GM19455 (cell line): ENCODE data around the gene TTLL11.
A peak's percentile ranks its signal among the peaks of the same experiment; 100 is the strongest.

Experiments used
- ATAC-seq: cut with Tn5 transposase; IDR thresholded peaks from one replicate; pipeline ENCODE4 v1.9.1; 2021; ENCODE audit not compliant: unreplicated experiment

TTLL11 gene

DNA sequence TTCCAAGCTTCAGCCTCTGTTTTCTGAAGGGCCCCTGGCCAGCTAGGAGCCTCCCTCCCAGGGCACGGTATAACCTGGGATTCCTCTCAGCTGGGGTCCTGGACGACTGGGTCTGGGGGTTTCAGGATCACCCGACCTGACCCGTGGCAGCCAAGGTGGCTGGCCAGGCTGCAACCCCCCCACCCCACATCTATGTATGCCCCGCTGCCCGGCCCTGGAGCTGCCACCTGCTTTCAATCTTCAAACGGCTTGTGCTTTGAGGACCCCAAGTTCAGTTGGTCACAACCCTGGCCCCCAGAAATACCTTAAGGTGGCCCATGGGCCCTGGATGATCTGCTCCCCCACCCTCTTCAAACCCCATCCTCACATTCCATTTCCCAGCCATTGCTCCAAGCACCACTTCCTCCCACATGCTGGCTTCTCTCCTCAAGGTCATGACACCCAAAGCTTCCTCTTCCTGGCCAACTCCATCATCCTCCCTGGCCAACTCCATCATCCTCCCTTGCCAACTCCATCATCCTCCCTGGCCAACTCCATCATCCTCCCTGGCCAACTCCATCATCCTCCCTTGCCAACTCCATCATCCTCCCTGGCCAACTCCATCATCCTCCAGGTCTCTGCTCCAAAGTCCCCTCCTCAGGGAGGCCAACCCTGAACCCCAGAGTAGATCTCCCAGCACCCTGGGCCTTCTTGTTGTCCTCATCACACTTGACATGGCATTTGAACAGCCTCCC lies 17.2 kb upstream of the TTLL11 start:
- no peak for ATAC-seq

- no peak for ATAC-seq
Observed at GRCh38 chr9:122109035-122109813, 16.1 kb upstream of the TTLL11 start.

DNA sequence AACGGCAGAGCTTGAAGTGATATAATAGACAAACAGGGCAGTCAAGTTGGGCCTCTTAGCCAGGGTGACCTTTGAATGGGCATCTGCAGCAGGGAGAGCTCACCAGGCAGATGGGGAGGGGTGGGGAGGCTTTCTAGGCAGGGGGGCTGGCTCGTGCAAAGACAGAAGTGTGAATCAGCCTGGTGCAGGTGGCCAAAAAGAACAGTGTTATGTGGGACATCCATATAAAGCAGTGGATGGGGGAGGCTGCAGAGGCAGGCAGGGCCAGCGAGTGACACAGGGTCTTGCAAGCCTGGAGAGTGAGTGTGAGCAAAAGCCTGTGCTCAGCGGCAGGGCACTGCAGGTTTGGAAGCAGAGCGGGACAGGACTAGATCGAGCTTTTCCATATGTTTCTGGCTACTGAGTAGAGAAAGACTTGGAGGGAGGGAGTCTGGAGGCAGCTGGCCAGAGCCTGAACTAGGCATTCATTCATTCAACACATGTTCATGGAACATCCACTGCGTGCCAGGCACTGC lies 14.2 kb upstream of the TTLL11 start:
- no peak for ATAC-seq

DNA sequence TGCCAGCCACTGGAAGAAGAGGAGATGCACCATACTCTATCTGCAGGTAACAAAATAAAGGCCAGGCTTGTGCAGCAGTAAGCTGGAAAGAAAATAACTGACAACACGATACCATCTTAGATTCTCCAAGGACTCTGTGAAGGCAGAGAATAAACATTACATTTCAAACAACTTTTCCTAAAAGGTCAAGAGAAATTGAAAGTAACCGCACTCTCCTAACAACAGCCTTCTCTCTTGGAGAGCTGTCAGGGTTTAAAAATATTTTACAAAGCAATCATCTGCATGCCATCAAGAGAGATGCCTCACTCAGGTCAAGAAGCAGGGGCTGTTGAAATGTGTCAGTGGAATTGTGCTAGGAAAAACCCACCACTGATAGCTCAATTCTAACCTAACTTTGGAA lies 13.5 kb upstream of the TTLL11 start:
- no peak for ATAC-seq

GRCh38 chr9:122103985-122104384 lies 10.9 kb upstream of the TTLL11 start:
- ATAC-seq, result no peak

DNA sequence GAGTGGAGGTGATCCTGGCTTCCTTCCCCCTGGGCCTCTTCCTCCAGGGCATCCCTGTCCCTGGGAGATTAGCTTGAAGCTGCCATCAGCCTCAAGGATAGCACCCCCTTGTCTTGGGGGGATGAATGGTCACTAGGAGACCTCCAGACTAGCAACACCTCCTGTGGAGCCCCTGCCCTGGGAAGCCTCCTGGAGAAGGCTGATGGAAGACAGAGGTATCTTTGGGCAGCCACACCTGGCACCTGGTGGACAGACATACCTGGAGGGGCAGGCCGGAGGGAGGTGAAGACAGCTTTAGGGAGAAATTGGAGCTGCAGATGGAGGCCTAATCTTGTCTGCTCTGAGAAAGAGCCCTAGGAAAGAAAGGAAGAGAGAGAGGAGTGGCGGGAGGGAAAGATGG lies 9.0 kb upstream of the TTLL11 start:
- ATAC-seq, result no peak

GRCh38 chr9:122100756-122101155 lies 7.6 kb upstream of the TTLL11 start:
- no peak for ATAC-seq

- peak; percentile 48 for ATAC-seq
Observed at GRCh38 chr9:122099271-122099869, 6.3 kb upstream of the TTLL11 start.

DNA sequence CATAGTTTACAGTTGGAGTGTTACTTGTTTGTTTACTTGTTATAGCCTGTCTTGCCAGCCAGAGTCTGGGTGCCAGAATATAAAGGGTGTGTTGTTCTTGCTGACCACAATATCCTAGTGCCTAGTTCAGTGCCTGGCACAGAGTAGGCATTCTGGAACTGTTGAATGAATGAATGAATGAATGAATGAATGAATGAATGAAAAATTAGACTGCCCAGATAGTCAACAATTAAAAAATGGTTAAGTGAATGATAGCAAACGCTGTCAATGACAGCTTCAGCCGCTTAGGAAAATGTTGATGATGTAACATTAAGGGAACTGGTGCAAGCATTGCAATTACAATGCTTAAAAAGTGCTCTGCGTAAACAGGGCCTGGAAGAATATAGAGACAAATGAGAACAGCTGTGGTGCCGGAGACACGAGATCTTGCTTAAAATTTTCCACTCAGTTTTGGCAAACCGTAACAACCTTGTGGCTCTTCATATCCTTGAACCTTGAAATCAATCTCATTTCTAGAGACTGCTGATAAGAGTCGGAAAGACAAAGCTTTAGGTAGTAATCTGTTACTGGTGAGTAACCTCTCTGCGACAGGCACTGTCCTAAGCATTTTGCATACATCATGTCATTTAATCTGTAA lies 4.7 kb upstream of the TTLL11 start:
- no peak for ATAC-seq

DNA sequence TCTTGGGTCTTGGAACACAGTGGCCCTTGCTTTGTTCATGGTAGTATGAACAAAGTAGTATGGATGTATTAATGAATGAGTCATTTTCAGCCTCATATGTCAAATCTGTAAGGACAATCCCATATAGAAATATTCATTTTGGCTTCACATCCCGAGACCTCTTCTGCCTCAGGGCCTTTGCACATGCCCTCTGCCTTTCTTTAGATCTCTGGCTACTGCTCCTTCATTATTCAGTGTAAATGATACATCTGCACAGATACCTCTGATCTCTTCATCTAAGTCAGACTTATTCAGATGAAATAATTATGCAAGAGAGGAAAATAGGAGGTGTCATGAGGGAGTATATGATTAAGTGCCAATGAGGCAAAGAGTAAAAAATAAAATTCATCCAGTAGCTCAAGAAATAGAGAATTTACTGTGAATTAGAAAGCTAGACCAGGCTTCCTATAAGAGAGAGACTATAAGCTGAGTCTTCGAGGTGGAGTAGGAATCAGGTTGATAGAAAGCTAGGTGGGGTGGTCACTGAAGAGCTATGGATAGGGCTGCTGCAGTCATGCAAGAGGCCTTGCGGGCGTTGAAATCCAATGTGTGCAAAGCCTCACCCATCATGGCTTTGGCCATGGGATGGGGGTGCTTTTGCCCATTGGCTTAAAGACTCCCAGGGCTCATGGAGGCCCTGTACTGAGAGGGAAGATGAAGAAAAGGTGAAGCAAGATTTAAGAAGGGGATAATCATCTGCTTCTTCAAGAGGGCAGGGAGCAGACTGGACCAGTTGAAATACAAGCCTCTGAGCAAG lies 3.7 kb upstream of the TTLL11 start:
- ATAC-seq, result no peak

GRCh38 chr9:122095010-122095767 lies 2.1 kb upstream of the TTLL11 start:
- ATAC-seq, result no peak

DNA sequence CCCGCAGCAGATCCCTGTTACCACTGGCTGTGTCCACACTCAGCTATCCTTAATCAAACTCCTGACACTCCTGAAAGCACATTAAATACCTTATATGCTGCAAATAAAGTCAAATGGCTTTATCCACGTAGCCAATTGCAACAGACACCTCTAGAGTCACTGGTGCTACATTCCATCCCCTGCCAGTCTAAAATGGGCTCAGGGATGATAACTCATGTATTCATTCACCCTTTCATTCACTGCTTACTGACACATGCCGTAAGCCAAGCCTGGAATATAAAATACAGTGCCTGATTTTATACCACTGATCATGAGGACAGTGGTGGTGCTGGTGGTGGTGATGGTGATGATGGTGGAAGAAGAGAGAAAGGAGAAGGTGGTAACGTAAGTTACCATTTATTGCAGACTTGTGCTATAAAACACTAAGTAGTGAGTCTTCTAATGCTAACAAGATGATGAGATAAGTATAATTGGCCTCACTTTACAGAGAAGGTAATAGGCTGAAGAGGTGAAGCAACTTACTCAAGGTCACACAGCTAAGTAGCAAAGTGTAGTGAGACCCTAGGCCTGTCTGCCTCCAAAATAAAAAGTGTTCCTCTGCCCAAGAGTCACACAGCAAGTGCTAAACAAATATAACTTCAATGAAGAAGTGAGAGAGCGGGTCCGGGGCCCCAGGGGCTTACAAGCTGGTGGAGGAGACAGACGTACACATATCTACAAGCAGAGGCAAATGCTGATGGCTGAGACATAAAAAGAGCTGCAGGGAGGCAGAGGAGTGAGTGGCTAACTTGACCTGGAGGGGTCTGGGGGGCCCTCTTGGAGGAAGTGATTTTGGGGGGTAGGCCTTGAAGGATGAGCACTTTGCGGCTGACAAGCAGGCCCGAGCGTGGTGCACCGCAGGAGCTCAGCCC lies 1.2 kb downstream of the TTLL11 start:
- no peak for ATAC-seq

GRCh38 chr9:122090981-122091380 lies 2.1 kb downstream of the TTLL11 start:
- no peak for ATAC-seq

GRCh38 chr9:122090287-122090883 lies 2.7 kb downstream of the TTLL11 start:
- ATAC-seq, result no peak

DNA sequence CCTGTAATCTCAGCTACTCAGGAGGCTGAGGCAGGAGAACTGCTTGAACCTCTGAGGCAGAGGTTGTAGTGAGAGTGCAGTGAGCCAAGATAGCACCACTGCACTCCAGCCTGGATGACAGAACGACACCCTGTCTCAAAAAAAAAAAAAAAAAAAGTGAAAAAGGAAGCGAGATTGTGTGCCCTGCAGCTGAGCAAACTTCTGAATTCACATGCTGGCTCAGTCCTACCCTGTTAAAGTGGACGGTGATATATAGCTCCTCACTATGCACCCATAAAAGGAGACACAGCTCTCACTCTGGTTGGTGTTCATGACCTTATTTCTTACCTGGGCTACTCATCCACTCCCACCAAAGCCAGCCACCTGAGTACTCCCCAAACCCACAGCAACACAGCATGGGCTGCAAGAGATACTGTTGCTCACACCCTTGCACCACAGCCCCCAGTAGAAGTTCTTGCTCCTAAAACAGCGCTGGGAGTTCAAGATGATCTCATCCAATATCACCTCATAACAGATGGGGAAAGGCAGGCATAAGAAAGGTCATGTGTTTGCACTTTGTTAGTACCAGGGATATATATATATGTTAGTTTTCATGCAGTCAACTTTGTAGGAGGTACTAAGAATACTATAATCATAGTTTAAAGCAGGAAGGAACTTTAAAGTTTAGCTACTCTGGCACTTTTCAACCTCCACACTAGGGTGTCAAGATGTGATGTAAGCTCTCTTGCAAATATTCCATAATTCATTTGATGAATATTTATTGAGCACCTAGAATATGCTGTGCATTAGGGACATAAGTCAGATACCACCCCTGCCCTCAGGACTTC lies 4.0 kb downstream of the TTLL11 start:
- no peak for ATAC-seq

DNA sequence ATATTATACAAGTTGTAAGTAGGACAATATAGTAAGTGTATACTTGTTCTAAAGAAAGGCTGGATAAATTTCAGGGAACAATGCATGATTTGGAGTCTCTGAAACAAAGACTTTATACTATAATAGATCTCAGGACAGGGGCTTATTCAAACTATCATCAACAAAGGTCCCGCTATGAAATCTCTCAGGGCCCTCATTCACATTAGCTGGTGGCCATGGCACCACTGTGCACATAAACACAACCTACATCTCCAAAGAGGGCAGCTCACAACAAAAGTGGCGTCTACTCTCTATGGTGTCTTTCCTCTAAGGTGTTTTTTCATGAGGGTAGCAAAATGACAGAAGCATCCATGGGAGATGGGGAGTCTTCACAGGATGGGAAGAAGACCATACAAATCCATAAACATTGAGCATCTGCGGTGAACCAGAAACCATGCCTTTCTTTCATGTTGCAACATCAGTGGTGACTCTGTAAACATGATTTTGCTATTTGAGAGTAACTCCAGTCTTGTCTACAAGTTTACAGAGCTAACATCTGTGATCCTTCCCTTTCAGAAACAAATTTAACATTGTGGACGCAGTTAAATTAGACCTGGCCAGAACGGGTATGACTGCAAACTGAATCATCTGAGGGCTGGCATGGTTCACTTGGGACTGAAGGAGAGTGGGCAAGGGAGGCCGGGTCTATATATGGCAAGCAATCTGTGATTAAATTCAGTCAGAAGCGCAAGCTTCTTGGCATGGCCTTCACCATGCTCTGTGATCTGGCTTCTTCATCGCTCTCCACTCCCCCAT lies 5.5 kb downstream of the TTLL11 start:
- no peak for ATAC-seq

DNA sequence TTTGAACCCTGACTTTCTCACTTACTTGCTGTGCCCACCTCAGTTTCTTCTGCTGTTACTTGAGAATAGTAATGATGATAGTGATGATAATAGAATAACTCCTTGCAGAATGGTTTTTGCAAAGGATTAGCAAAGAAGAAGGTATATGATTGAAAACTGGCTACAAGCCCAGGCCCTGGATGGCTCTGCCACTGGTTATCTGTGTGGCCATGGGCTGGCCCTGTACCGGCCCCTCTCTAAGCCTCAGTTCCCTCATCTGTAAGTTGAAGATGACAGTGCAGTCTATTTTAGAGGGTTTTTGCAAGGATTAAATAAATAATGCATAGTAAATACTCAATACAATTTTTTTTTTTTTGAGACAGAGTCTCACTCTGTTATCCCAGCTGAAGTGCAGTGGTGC lies 6.2 kb downstream of the TTLL11 start:
- ATAC-seq, result no peak
